ENCODE results near the gene CRTAC1.
"Not testable (repeated sequence)": the region's sequence is repeated elsewhere in the genome, so short reads cannot be mapped to it uniquely, and the experiment has no call there.

CRTAC1 gene

GRCh38 chr10:97849687-97850402 lies 180.6 kb downstream of the CRTAC1 start, which contains the start of gene GOLGA7B:
GOLGA7B (plus strand) TSS chr10:97849843; CDS start chr10:97850304, 461 bp downstream.
- H3K27ac ChIP-seq = peak within 1 kb of the TSS; percentile 67
- no peak for TF ChIP-seq CTCF (conservative IDR thresholded peaks at IDR 0.05)

GRCh38 chr10:97849103-97849686 lies 181.2 kb downstream of the CRTAC1 start:
- peak overlapping the region; percentile 67 for H3K27ac ChIP-seq
- no peak for TF ChIP-seq CTCF (conservative IDR thresholded peaks at IDR 0.05)

- no peak for TF ChIP-seq CTCF (conservative IDR thresholded peaks at IDR 0.05)
Observed at GRCh38 chr10:97844678-97845077, 185.7 kb downstream of the CRTAC1 start.

GRCh38 chr10:97843972-97844371 lies 186.4 kb downstream of the CRTAC1 start:
- H3K27ac ChIP-seq = not testable (repeated sequence)

More at GRCh38 chr10:97844678-97845077, 185.7 kb downstream of the CRTAC1 start:
- H3K27ac ChIP-seq = no peak overlapping the region

GRCh38 chr10:97843281-97843671 lies 187.1 kb downstream of the CRTAC1 start:
- no peak overlapping the region for H3K27ac ChIP-seq
- no peak for TF ChIP-seq CTCF (conservative IDR thresholded peaks at IDR 0.05)

- TF ChIP-seq CTCF (conservative IDR thresholded peaks at IDR 0.05) = no peak
- no peak overlapping the region for H3K27ac ChIP-seq
Observed at GRCh38 chr10:97842656-97843280, 187.7 kb downstream of the CRTAC1 start.

- not testable (repeated sequence) for H3K27ac ChIP-seq
Observed at GRCh38 chr10:97842114-97842513, 188.3 kb downstream of the CRTAC1 start.

GRCh38 chr10:97841166-97841565 lies 189.3 kb downstream of the CRTAC1 start:
- H3K27ac ChIP-seq = not testable (repeated sequence)

- no peak overlapping the region for H3K27ac ChIP-seq
- TF ChIP-seq CTCF (conservative IDR thresholded peaks at IDR 0.05) = no peak
Observed at GRCh38 chr10:97838091-97838490, 192.3 kb downstream of the CRTAC1 start.
